Ovary (tissue), 3 donors: ENCODE data around the gene RNLS.

Experiments
- EP300 ChIP-seq: sonication (generic); formaldehyde crosslinking; IDR thresholded peaks from one replicate; pipeline ENCODE4 v1.6.1; 2017; ENCODE audit warnings: antibody characterized with exemption
- POLR2A ChIP-seq: fragments of 450-650 bp; IDR thresholded peaks from one replicate; pipeline ENCODE4 v1.6.1; 2017; ENCODE audit warnings: antibody characterized with exemption, mild to moderate bottlenecking, moderate library complexity
- TF ChIP-seq, protein P1 (sequence below), 3 donors: fragments of 450-650 bp in 2 of 3; fragments of 200-600 bp in 1 of 3; IDR thresholded peaks; one replicate each; pipeline versions ENCODE4 v1.5.1 to v1.8.0; 2016 to 2022; ENCODE audit warnings: antibody characterized with exemption in 3 of 3, mild to moderate bottlenecking in 1 of 3
- donor health status: DM: no; HTN: no; CAD: no.

GRCh38 chr10:88508796-88509195 lies 74.3 kb downstream of the RNLS start:
- no peak for TF ChIP-seq POLR2A
- TF ChIP-seq, protein P1, sequence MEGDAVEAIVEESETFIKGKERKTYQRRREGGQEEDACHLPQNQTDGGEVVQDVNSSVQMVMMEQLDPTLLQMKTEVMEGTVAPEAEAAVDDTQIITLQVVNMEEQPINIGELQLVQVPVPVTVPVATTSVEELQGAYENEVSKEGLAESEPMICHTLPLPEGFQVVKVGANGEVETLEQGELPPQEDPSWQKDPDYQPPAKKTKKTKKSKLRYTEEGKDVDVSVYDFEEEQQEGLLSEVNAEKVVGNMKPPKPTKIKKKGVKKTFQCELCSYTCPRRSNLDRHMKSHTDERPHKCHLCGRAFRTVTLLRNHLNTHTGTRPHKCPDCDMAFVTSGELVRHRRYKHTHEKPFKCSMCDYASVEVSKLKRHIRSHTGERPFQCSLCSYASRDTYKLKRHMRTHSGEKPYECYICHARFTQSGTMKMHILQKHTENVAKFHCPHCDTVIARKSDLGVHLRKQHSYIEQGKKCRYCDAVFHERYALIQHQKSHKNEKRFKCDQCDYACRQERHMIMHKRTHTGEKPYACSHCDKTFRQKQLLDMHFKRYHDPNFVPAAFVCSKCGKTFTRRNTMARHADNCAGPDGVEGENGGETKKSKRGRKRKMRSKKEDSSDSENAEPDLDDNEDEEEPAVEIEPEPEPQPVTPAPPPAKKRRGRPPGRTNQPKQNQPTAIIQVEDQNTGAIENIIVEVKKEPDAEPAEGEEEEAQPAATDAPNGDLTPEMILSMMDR (IDR thresholded peaks at IDR 0.05), result no peak
- TF ChIP-seq EP300, result no peak
